GM23338 (cell line): Measurements from ENCODE around the gene SDR42E1. TPM values are rescaled to one million over a fixed set of nuclear protein-coding genes. Genes with fewer than 3 reads are reported as not detected.

Source experiments
- ATAC-seq: fragments of 200-7000 bp; cut with Tn5 transposase; 3 replicates; pipeline ENCODE4 v1.9.1; 2020
- DNase-seq: peaks from one replicate; pipeline ENCODE4 v3.0.0-alpha.2; 2015; ENCODE audit warnings: low spot score
- H2AFZ ChIP-seq: fragments of 200-600 bp; sonication (generic); 2 replicates; pipeline ENCODE4 v1.8.0; 2016; ENCODE audit warnings: antibody characterized with exemption, mild to moderate bottlenecking, moderate library complexity
- H3F3A ChIP-seq: fragments of 200-600 bp; sonication (generic); replicated peaks from 2 replicates; pipeline ENCODE4 v1.8.0; 2017; ENCODE audit warnings: antibody characterized with exemption, mixed run types, low read depth
- H3K27ac ChIP-seq: fragments of 200-600 bp; sonication (generic); 2 replicates; pipeline ENCODE4 v1.6.1; 2016; ENCODE audit warnings: low read depth
- H3K27me3 ChIP-seq: fragments of 200-600 bp; sonication (generic); 2 replicates; pipeline ENCODE4 v1.8.0; 2016; ENCODE audit warnings: mild to moderate bottlenecking, mixed run types, moderate library complexity; ENCODE audit not compliant: insufficient read depth
- H3K36me3 ChIP-seq: fragments of 200-600 bp; sonication (generic); 2 replicates; pipeline ENCODE4 v1.8.0; 2016; ENCODE audit warnings: mild to moderate bottlenecking; ENCODE audit not compliant: insufficient read depth
- H3K4me1 ChIP-seq: fragments of 200-600 bp; sonication (generic); 2 replicates; pipeline ENCODE4 v1.8.0; 2016; ENCODE audit warnings: mild to moderate bottlenecking, moderate library complexity; ENCODE audit not compliant: insufficient read depth
- H3K4me2 ChIP-seq: fragments of 200-600 bp; sonication (generic); 2 replicates; pipeline ENCODE4 v1.7.1; 2017; ENCODE audit warnings: mixed run types
- H3K4me3 ChIP-seq: fragments of 200-600 bp; sonication (generic); 2 replicates; pipeline ENCODE4 v1.6.1; 2016; ENCODE audit warnings: mixed run types
- H3K79me2 ChIP-seq: fragments of 200-600 bp; sonication (generic); replicated peaks from 2 replicates; pipeline ENCODE4 v1.8.0; 2017; ENCODE audit warnings: mild to moderate bottlenecking; ENCODE audit not compliant: insufficient read depth
- H3K9me2 ChIP-seq: fragments of 200-600 bp; sonication (generic); 2 replicates; pipeline ENCODE4 v1.8.0; 2017; ENCODE audit not compliant: insufficient read depth
- H4K20me1 ChIP-seq: fragments of 200-600 bp; sonication (generic); replicated peaks from 2 replicates; pipeline ENCODE4 v1.8.0; 2017; ENCODE audit warnings: mild to moderate bottlenecking; ENCODE audit not compliant: insufficient read depth
- H3K27ac Mint-ChIP-seq: 2 replicates; pipeline ENCODE4 v1.8.0; 2020; ENCODE audit warnings: inconsistent platforms, mild to moderate bottlenecking, moderate library complexity, mixed read lengths
- H3K27me3 Mint-ChIP-seq: 3 replicates; pipeline ENCODE4 v1.8.0; 2022; ENCODE audit warnings: low read depth, mild to moderate bottlenecking, moderate library complexity, mixed read lengths, inconsistent platforms; ENCODE audit not compliant: insufficient read depth, poor library complexity
- H3K36me3 Mint-ChIP-seq: 3 replicates; pipeline ENCODE4 v1.8.0; 2021; ENCODE audit warnings: low read depth, mild to moderate bottlenecking, inconsistent platforms, moderate library complexity, mixed read lengths
- H3K4me1 Mint-ChIP-seq: 3 replicates; pipeline ENCODE4 v1.8.0; 2020; ENCODE audit warnings: mild to moderate bottlenecking, inconsistent platforms, mixed read lengths
- H3K4me3 Mint-ChIP-seq: 3 replicates; pipeline ENCODE4 v1.8.0; 2021; ENCODE audit warnings: moderate library complexity, mild to moderate bottlenecking, inconsistent platforms, mixed read lengths
- H3K9me3 Mint-ChIP-seq: 3 replicates; pipeline ENCODE4 v1.8.0; 2020; ENCODE audit warnings: moderate library complexity, mild to moderate bottlenecking, inconsistent platforms, mixed read lengths
- CREB1 ChIP-seq: fragments of 250-450 bp; sonication (Bioruptor Pico); IDR thresholded peaks from 2 replicates; pipeline ENCODE4 v1.5.0; 2020; ENCODE audit warnings: low read depth, mild to moderate bottlenecking, moderate library complexity
- CTCF ChIP-seq, 2 experiments: fragments of 200-600 bp in 1 of 2; sonication (generic) in 1 of 2; conservative IDR thresholded peaks; 2 replicates each; pipeline versions ENCODE4 v1.5.1 to v1.6.1; 2016 to 2017; ENCODE audit warnings: antibody characterized with exemption in 2 of 2, low read depth in 2 of 2, mild to moderate bottlenecking in 2 of 2, moderate library complexity in 1 of 2
- ETS1 ChIP-seq: IDR thresholded peaks from 2 replicates; pipeline ENCODE4 v1.6.1; 2016; ENCODE audit warnings: antibody characterized with exemption
- EZH2 ChIP-seq: fragments of 200-600 bp; sonication (generic); IDR thresholded peaks from one replicate; pipeline ENCODE4 v1.8.0; 2017; ENCODE audit warnings: antibody characterized with exemption, mild to moderate bottlenecking, low read depth; ENCODE audit not compliant: unreplicated experiment
- EZH2phosphoT487 ChIP-seq: fragments of 200-600 bp; sonication (generic); IDR thresholded peaks from one replicate; pipeline ENCODE4 v1.8.1; 2018; ENCODE audit warnings: antibody characterized with exemption; ENCODE audit not compliant: unreplicated experiment
- JUNB ChIP-seq: IDR thresholded peaks from one replicate; pipeline ENCODE4 v1.6.1; 2016; ENCODE audit warnings: antibody characterized with exemption; ENCODE audit not compliant: unreplicated experiment
- NANOG ChIP-seq: IDR thresholded peaks from 2 replicates; pipeline ENCODE4 v1.6.1; 2016; ENCODE audit warnings: antibody characterized with exemption, borderline replicate concordance
- POLR2AphosphoS5 ChIP-seq: IDR thresholded peaks from 2 replicates; pipeline ENCODE4 v1.6.1; 2016; ENCODE audit warnings: antibody characterized with exemption, low read depth
- REST ChIP-seq: IDR thresholded peaks from one replicate; pipeline ENCODE4 v1.6.1; 2018; ENCODE audit warnings: antibody characterized with exemption; ENCODE audit not compliant: unreplicated experiment
- STAT1 ChIP-seq: IDR thresholded peaks from one replicate; pipeline ENCODE4 v1.6.1; 2016; ENCODE audit warnings: antibody characterized with exemption; ENCODE audit not compliant: unreplicated experiment
- ZNF114 ChIP-seq: fragments of 250-450 bp; sonication (Bioruptor Pico); IDR thresholded peaks from 2 replicates; pipeline ENCODE4 v1.5.0; 2020; ENCODE audit warnings: mild to moderate bottlenecking, moderate library complexity
- ZNF331 ChIP-seq: fragments of 250-450 bp; sonication (Bioruptor Pico); IDR thresholded peaks from 2 replicates; pipeline ENCODE4 v1.5.0; 2020; ENCODE audit warnings: low read depth, mild to moderate bottlenecking, moderate library complexity
- ZNF462 ChIP-seq: fragments of 250-450 bp; sonication (Bioruptor Pico); IDR thresholded peaks from 2 replicates; pipeline ENCODE4 v1.5.0; 2020; ENCODE audit warnings: mild to moderate bottlenecking, moderate library complexity
- polyA plus RNA-seq: library from polyadenylated mRNA; unstranded; fragments of >200 nt; fragmentation: Nextera tagmentation; extraction: Ambion mirVana; gene quantifications from 2 replicates; pipeline ENCODE4 v1.2.1, GENCODE V29; 2016
- total RNA-seq: library from RNA; depleted of rRNA; stranded (reverse); fragments of >200 nt; shearing (Covaris generic); gene quantifications from 2 replicates; pipeline ENCODE4 v1.2.3, GENCODE V29; 2014

Gene SDR42E1
- total and polyA plus RNA-seq, 2 experiments from 2014 or later = 0.03 TPM; not detected in 1

- DNase-seq = no peak
Observed at GRCh38 chr16:82008957-82009592, 2.2 kb downstream of the SDR42E1 start.

More at GRCh38 chr16:82008957-82009592, 2.2 kb downstream of the SDR42E1 start:
- H3K27ac Mint-ChIP-seq = no peak overlapping the region
- Histone ChIP-seq H3K27me3 (no peaks in the 10 kb centered on the region), H3K79me2 (no peaks in the 10 kb centered on the region), H3K27ac (no peak overlapping the region), H2AFZ (no peak overlapping the region), H3K9me2 (no peaks in the 10 kb centered on the region), H4K20me1 (no peaks in the 10 kb centered on the region), H3K4me3 (no peak overlapping the region), H3F3A (no peaks in the 10 kb centered on the region), H3K36me3 (no peaks in the 10 kb centered on the region; the same call in 1 of the 2 replicates), H3K4me1 (0 out of 2 replicates have a peak, but pooled peaks cover 5% of the 10 kb centered on the region), H3K4me2 (no peak overlapping the region)
- peaks cover 44% of the 10 kb centered on the region for H3K9me3 Mint-ChIP-seq
- TF ChIP-seq EZH2phosphoT487 (no peak), NANOG (no peak), CREB1 (CRISPR knock-in tag) (no peak), ZNF462 (CRISPR knock-in tag) (no peak), POLR2AphosphoS5 (no peak), REST (no peak), JUNB (no peak), ETS1 (no peak), EZH2 (no peak), STAT1 (no peak), CTCF (conservative IDR thresholded peaks at IDR 0.05; ENCODE audit: low read depth in 2 of 2) (no peak), ZNF114 (CRISPR knock-in tag) (no peak), ZNF331 (no peak)
- H3K36me3 Mint-ChIP-seq = peaks cover 32% of the 10 kb centered on the region
- peaks cover 6% of the 10 kb centered on the region; the same call in 2 of the 3 replicates for H3K4me1 Mint-ChIP-seq
- no peak overlapping the region for H3K4me3 Mint-ChIP-seq
- H3K27me3 Mint-ChIP-seq = no peaks in the 10 kb centered on the region
- ATAC-seq = no peak
